Measurements from ENCODE around the gene PDE7B. TPM values are rescaled to one million over a fixed set of nuclear protein-coding genes. Genes with fewer than 3 reads are reported as not detected.
A peak's percentile ranks its signal among the peaks of the same experiment; 100 is the strongest.
"Not testable (repeated sequence)": the region's sequence is repeated elsewhere in the genome, so short reads cannot be mapped to it uniquely, and the experiment has no call there.

Gene PDE7B
- total and polyA plus RNA-seq, 5 experiments from 2014 or later, result 0.12 to 0.49 (median 0.39) TPM

GRCh38 chr6:136105797-136106196, 254.3 kb downstream of the PDE7B start:
- POLR2A ChIA-PET, result not testable (repeated sequence)
- H3K27me3 Mint-ChIP-seq, result peaks cover 3 to 11% (median 4%) of the 10 kb centered on the region in 5 donors

GRCh38 chr6:136108361-136108945, 257.0 kb downstream of the PDE7B start:
- DNase-seq, result no peak
- ATAC-seq, result no peak
- H3K9me3 Mint-ChIP-seq, result no peaks in the 10 kb centered on the region
- POLR2A ChIA-PET, result no interaction called here
- peak overlapping the region in 1 of 10 donors; percentile 54 for H3K27ac Mint-ChIP-seq
- peaks cover 2 to 14% (median 9%) of the 10 kb centered on the region in 5 donors for H3K27me3 Mint-ChIP-seq
- no peaks in the 10 kb centered on the region for H3K4me1 Mint-ChIP-seq
- no peaks in the 10 kb centered on the region for H3K36me3 Mint-ChIP-seq
- no peak overlapping the region for H3K4me3 Mint-ChIP-seq

More at GRCh38 chr6:136105797-136106196, 254.3 kb downstream of the PDE7B start:
- DNase-seq, H3K27ac Mint-ChIP-seq, H3K9me3 Mint-ChIP-seq, H3K4me1 Mint-ChIP-seq, ATAC-seq, H3K4me3 Mint-ChIP-seq, H3K36me3 Mint-ChIP-seq: not testable (repeated sequence)

GRCh38 chr6:136111831-136112230, 260.3 kb downstream of the PDE7B start:
- Mint-ChIP-seq H3K27ac (no peak overlapping the region), H3K36me3 (no peaks in the 10 kb centered on the region), H3K27me3 (peaks cover 4 to 13% (median 7%) of the 10 kb centered on the region in 5 donors), H3K4me1 (no peaks in the 10 kb centered on the region), H3K4me3 (no peak overlapping the region), H3K9me3 (no peaks in the 10 kb centered on the region)
- ATAC-seq (no peak), DNase-seq (no peak)
- POLR2A ChIA-PET, result no interaction called here

GRCh38 chr6:136112262-136112661, 260.8 kb downstream of the PDE7B start:
- peaks cover 4 to 13% (median 7%) of the 10 kb centered on the region in 5 donors for H3K27me3 Mint-ChIP-seq
- no peaks in the 10 kb centered on the region for H3K36me3 Mint-ChIP-seq
- H3K4me3 Mint-ChIP-seq, result no peak overlapping the region
- ATAC-seq (no peak), DNase-seq (no peak)
- H3K27ac Mint-ChIP-seq, result peak overlapping the region in 1 of 10 donors; percentile 11
- H3K4me1 Mint-ChIP-seq, result no peaks in the 10 kb centered on the region
- POLR2A ChIA-PET, result no interaction called here
- H3K9me3 Mint-ChIP-seq, result no peaks in the 10 kb centered on the region

- H3K4me3 Mint-ChIP-seq, result no peak overlapping the region
- H3K4me1 Mint-ChIP-seq, result no peaks in the 10 kb centered on the region
- peak overlapping the region in 1 of 10 donors; percentile 57 for H3K27ac Mint-ChIP-seq
- no peaks in the 10 kb centered on the region for H3K9me3 Mint-ChIP-seq
- peak in 1 of 2 donors; percentile 29 for ATAC-seq
- H3K27me3 Mint-ChIP-seq, result peaks cover 2 to 13% (median 7%) of the 10 kb centered on the region in 5 donors
- no peaks in the 10 kb centered on the region for H3K36me3 Mint-ChIP-seq
- peak in 1 of 10 donors; percentile 1 for DNase-seq
- POLR2A ChIA-PET, result no interaction called here
Observed at GRCh38 chr6:136113736-136114173, 262.3 kb downstream of the PDE7B start.

- Mint-ChIP-seq H3K27ac (no peak overlapping the region), H3K4me1 (no peaks in the 10 kb centered on the region), H3K36me3 (no peaks in the 10 kb centered on the region), H3K27me3 (peaks cover 2 to 13% (median 7%) of the 10 kb centered on the region in 5 donors), H3K9me3 (no peaks in the 10 kb centered on the region), H3K4me3 (no peak overlapping the region)
- ATAC-seq (no peak), DNase-seq (no peak)
- POLR2A ChIA-PET, result no interaction called here
Observed at GRCh38 chr6:136114661-136115060, 263.2 kb downstream of the PDE7B start.

- Mint-ChIP-seq H3K27ac (no peak overlapping the region), H3K4me3 (no peak overlapping the region), H3K4me1 (no peaks in the 10 kb centered on the region), H3K9me3 (no peaks in the 10 kb centered on the region), H3K27me3 (peaks cover 2 to 13% (median 4%) of the 10 kb centered on the region in 5 donors), H3K36me3 (no peaks in the 10 kb centered on the region)
- ATAC-seq (no peak), DNase-seq (no peak)
- POLR2A ChIA-PET, result no interaction called here
Observed at GRCh38 chr6:136115941-136116340, 264.4 kb downstream of the PDE7B start.

GRCh38 chr6:136117081-136117480, 265.6 kb downstream of the PDE7B start:
- POLR2A ChIA-PET, result no interaction called here
- ATAC-seq (no peak), DNase-seq (no peak)
- no peak overlapping the region for H3K27ac Mint-ChIP-seq
- no peak overlapping the region for H3K4me3 Mint-ChIP-seq
- H3K4me1 Mint-ChIP-seq, result no peaks in the 10 kb centered on the region
- no peaks in the 10 kb centered on the region for H3K36me3 Mint-ChIP-seq
- peaks cover 0 to 7% (median 2%) of the 10 kb centered on the region in 5 donors for H3K27me3 Mint-ChIP-seq
- H3K9me3 Mint-ChIP-seq, result no peaks in the 10 kb centered on the region

GRCh38 chr6:136118787-136119186, 267.3 kb downstream of the PDE7B start:
- Mint-ChIP-seq H3K9me3 (no peaks in the 10 kb centered on the region), H3K36me3 (no peaks in the 10 kb centered on the region), H3K27ac (no peak overlapping the region), H3K4me3 (no peak overlapping the region), H3K27me3 (peaks cover 0 to 6% (median 2%) of the 10 kb centered on the region in 5 donors), H3K4me1 (no peaks in the 10 kb centered on the region)
- DNase-seq (no peak), ATAC-seq (no peak)
- POLR2A ChIA-PET, result no interaction called here

- Mint-ChIP-seq H3K36me3 (no peaks in the 10 kb centered on the region), H3K9me3 (no peaks in the 10 kb centered on the region), H3K4me1 (no peaks in the 10 kb centered on the region), H3K4me3 (no peak overlapping the region), H3K27me3 (peaks cover 0 to 3% (median 0%) of the 10 kb centered on the region in 5 donors), H3K27ac (no peak overlapping the region)
- no peak for ATAC-seq
- no peak for DNase-seq
- POLR2A ChIA-PET, result no interaction called here
Observed at GRCh38 chr6:136123468-136123867, 272.0 kb downstream of the PDE7B start.

- ATAC-seq (no peak), DNase-seq (no peak)
- no peaks in the 10 kb centered on the region for H3K4me1 Mint-ChIP-seq
- POLR2A ChIA-PET, result no interaction called here
- H3K27me3 Mint-ChIP-seq, result peaks cover 0 to 4% (median 2%) of the 10 kb centered on the region in 5 donors
- H3K4me3 Mint-ChIP-seq, result no peak overlapping the region
- peaks cover 0 to 6% (median 0%) of the 10 kb centered on the region in 9 donors for H3K9me3 Mint-ChIP-seq
- H3K36me3 Mint-ChIP-seq, result no peaks in the 10 kb centered on the region
- H3K27ac Mint-ChIP-seq, result no peak overlapping the region
Observed at GRCh38 chr6:136125585-136125984, 274.1 kb downstream of the PDE7B start.

- Mint-ChIP-seq H3K27me3 (peaks cover 0 to 4% (median 2%) of the 10 kb centered on the region in 5 donors), H3K36me3 (no peaks in the 10 kb centered on the region), H3K4me1 (no peaks in the 10 kb centered on the region), H3K27ac (no peak overlapping the region), H3K9me3 (peaks cover 0 to 8% (median 0%) of the 10 kb centered on the region in 9 donors), H3K4me3 (no peak overlapping the region)
- POLR2A ChIA-PET, result no interaction called here
- DNase-seq (no peak), ATAC-seq (no peak)
Observed at GRCh38 chr6:136127873-136128272, 276.4 kb downstream of the PDE7B start.

GRCh38 chr6:136129365-136129764, 277.9 kb downstream of the PDE7B start:
- no peak for ATAC-seq
- peaks cover 0 to 4% (median 2%) of the 10 kb centered on the region in 5 donors for H3K27me3 Mint-ChIP-seq
- H3K4me3 Mint-ChIP-seq, result no peak overlapping the region
- H3K4me1 Mint-ChIP-seq, result no peaks in the 10 kb centered on the region
- H3K27ac Mint-ChIP-seq, result no peak overlapping the region
- DNase-seq, result no peak
- POLR2A ChIA-PET, result no interaction called here
- H3K9me3 Mint-ChIP-seq, result peaks cover 0 to 8% (median 0%) of the 10 kb centered on the region in 9 donors
- no peaks in the 10 kb centered on the region for H3K36me3 Mint-ChIP-seq

GRCh38 chr6:136134268-136134667, 282.8 kb downstream of the PDE7B start:
- no peak overlapping the region for H3K4me3 Mint-ChIP-seq
- no peak overlapping the region for H3K27ac Mint-ChIP-seq
- H3K4me1 Mint-ChIP-seq, result no peaks in the 10 kb centered on the region
- POLR2A ChIA-PET, result interaction anchor here (0.7 kb wide), 1 partner anchor 1537 kb away, joined by 9 read pairs; no protein-coding TSS in a partner anchor
- ATAC-seq (no peak), DNase-seq (no peak)
- no peaks in the 10 kb centered on the region for H3K36me3 Mint-ChIP-seq
- peaks cover 0 to 3% (median 0%) of the 10 kb centered on the region in 5 donors for H3K27me3 Mint-ChIP-seq
- peaks cover 0 to 8% (median 0%) of the 10 kb centered on the region in 9 donors for H3K9me3 Mint-ChIP-seq

All from naive thymus-derived CD8-positive, alpha-beta T cell (primary cell).